ENCODE results near the gene FAM24B. TPM values are rescaled to one million over a fixed set of nuclear protein-coding genes. Genes with fewer than 3 reads are reported as not detected.

Gene FAM24B
- total and polyA plus RNA-seq, 2 donors (not counting 3 experiments of a cell fraction or from before 2014, with no cell fraction given) = 9.3 to 10.6 TPM

GRCh38 chr10:122877264-122877663 is 2.1 kb downstream of the FAM24B start:
- no peaks in the 10 kb centered on the region for H3K9me3 ChIP-seq (replicated peaks; ENCODE audit: control insufficient read depth, insufficient read depth, low read length)
- TF ChIP-seq EZH2 (IDR thresholded peaks at IDR 0.05; ENCODE audit: borderline replicate concordance, low read depth, low read length, severe bottlenecking) (no peak), GATA2 (IDR thresholded peaks at IDR 0.05; ENCODE audit: insufficient read depth, insufficient read length, low read depth, low read length) (no peak), POLR2AphosphoS5 (IDR thresholded peaks at IDR 0.05; ENCODE audit: insufficient read depth, low read depth, low read length) (no peak), CTCF (IDR thresholded peaks at IDR 0.05; ENCODE audit: extremely low read depth in 1 of 2, insufficient read depth in 1 of 2, low read depth in 1 of 2, low read length in 2 of 2) (no peak), MYC (IDR thresholded peaks at IDR 0.05; ENCODE audit: low read depth, low read length) (no peak), POLR2A (IDR thresholded peaks at IDR 0.05; ENCODE audit: low read depth, low read length) (no peak), MAX (IDR thresholded peaks at IDR 0.05; ENCODE audit: insufficient read depth, insufficient read length) (no peak), JUN (IDR thresholded peaks at IDR 0.05; ENCODE audit: borderline replicate concordance, insufficient read depth, insufficient read length, low read depth) (no peak), FOS (IDR thresholded peaks at IDR 0.05; ENCODE audit: borderline replicate concordance, insufficient read depth, low read length) (no peak)
- ChIA-PET CTCF (no interaction called here), POLR2A (no interaction called here)
- dilution Hi-C loops (cut with MboI; ENCODE audit: extremely low pct_ligation_motif_present, low sequenced_read_pairs) = no loop called here
- no peak for FAIRE-seq
- intact Hi-C loops (cut with micrococcal nuclease) = no loop called here
- no peak overlapping the region for H3K9ac ChIP-seq (replicated peaks; ENCODE audit: extremely low read depth, insufficient read depth, low read length)
- no peak overlapping the region for H3K4me3 ChIP-seq (replicated peaks in 1 of 3; ENCODE audit: insufficient read depth in 1 of 3, low read depth in 1 of 3, low read length in 3 of 3)
- H3K9me1 ChIP-seq (replicated peaks; ENCODE audit: control insufficient read depth, extremely low read depth, insufficient read depth, low read length) = no peaks in the 10 kb centered on the region
- no peaks in the 10 kb centered on the region for H4K20me1 ChIP-seq (replicated peaks; ENCODE audit: control insufficient read depth, extremely low read depth, insufficient read depth, low read length)
- H3K4me2 ChIP-seq (ENCODE audit: insufficient read depth, low read length) = peak overlapping the region; percentile 21
- DNase-seq (ENCODE audit: low read depth, low spot score) = no peak
- H2AFZ ChIP-seq (ENCODE audit: low read depth, low read length) = no peak overlapping the region
- peaks cover 26% of the 10 kb centered on the region for H3K4me1 ChIP-seq (ENCODE audit: control insufficient read depth, extremely low read depth, insufficient read depth, low read length)
- H3K36me3 ChIP-seq (ENCODE audit: control insufficient read depth in 2 of 2, extremely low read depth in 1 of 2, insufficient read depth in 2 of 2, low read length in 2 of 2) = peaks cover 0 to 3% of the 10 kb centered on the region in 2 experiments
- BruUV-seq (replicated peaks) = no TSS peak
- no peak overlapping the region for H3K27ac ChIP-seq (ENCODE audit: insufficient read depth, low read depth, low read length)
- no peaks in the 10 kb centered on the region for H3K27me3 ChIP-seq (ENCODE audit: control insufficient read depth in 2 of 2, insufficient read depth in 2 of 2, low read length in 2 of 2)
- H3K79me2 ChIP-seq (ENCODE audit: control insufficient read depth, insufficient read depth, low read length) = peaks cover 69% of the 10 kb centered on the region
